Activated CD4-positive, alpha-beta T cell treated with anti-CD3 and anti-CD28 coated beads for 4 hours (primary cell): ENCODE results near the gene DUSP11.
"Not testable (repeated sequence)": the region's sequence is repeated elsewhere in the genome, so short reads cannot be mapped to it uniquely, and the experiment has no call there.

Source experiments
- DNase-seq, 2 donors: peaks; one replicate each; pipeline ENCODE4 v3.0.0-alpha.2; 2020

The DUSP11 gene

GRCh38 chr2:73770725-73771124, 9.2 kb downstream of the DUSP11 start:
- no peak for DNase-seq

DNA sequence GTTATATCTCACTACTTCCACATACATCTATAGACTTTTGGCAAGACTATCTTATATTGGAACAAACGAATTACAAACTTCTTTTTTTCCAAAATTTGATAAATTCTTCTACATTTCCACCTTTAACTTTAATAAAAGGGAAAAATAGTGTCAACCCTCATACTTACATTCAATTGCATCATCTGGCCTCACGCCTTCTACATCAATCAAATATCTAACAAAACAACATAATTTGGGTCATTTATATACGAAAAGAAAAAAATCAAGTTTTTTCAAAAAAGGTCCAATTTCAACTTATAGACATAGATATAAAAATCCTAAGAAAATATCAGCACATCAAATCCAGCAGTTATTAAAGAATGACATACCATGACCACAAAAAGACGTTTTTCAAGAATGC, 12.9 kb downstream of the DUSP11 start:
- DNase-seq, result no peak

DNA sequence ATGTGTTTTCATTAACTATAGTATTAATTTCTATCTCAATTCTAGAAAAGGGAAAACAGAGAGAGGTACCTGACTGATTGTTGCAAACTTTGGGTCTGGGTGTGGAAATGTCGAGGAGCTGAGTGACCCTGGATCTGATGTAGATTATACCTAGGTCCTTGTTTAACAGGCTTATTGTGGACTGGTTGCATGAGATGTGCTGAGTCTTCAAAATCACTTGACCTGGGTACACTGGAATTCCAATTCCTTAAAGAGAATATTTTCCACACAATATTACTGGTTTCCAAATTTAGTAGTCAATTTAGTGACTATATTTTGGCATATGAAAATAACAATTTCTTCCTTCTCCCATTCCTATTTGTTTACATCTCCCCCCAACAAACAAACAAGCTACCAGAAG, 13.6 kb downstream of the DUSP11 start:
- DNase-seq, result no peak

DNA sequence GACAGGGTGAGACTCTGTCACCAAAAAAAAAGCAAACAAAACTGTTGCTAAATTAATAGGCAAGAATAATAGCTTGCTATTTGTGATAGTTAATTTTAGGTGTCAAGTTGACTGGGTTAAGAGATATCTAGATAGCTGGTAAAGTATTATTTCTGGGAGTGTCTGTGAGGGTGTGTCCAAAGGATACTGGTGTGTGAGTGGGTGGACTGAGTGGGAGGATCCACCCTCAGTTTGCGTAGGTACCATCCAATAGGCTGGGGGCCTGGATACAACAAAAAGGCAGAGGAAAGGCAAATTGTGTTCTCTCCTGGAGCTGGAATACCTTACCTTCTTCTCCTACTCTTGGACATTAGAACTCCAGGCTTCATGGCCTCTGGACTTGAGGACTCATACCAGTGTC, 15.0 kb downstream of the DUSP11 start:
- no peak for DNase-seq

DNA sequence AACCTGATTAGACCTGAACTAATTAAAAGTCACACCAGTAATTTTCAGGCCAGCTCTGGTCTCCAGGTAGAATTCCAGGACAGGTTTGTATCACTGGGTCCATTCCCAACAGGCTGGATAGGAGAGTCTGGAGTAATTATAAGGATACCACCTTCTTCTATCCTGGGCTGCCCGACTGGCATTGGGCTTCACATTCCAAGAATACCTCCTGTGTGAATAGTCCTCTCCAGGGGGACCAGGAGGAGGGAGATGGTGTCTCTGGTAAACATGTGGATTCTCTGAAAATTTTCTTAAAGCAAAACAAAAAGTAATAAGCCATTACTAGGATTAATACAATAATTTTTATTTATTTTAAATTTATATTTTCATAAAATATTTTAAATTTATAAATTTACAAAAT, 17.3 kb downstream of the DUSP11 start:
- DNase-seq, result no peak

GRCh38 chr2:73759904-73760303, 20.0 kb downstream of the DUSP11 start:
- DNase-seq, result no peak

GRCh38 chr2:73759285-73759764, 20.6 kb downstream of the DUSP11 start:
- DNase-seq, result no peak

DNA sequence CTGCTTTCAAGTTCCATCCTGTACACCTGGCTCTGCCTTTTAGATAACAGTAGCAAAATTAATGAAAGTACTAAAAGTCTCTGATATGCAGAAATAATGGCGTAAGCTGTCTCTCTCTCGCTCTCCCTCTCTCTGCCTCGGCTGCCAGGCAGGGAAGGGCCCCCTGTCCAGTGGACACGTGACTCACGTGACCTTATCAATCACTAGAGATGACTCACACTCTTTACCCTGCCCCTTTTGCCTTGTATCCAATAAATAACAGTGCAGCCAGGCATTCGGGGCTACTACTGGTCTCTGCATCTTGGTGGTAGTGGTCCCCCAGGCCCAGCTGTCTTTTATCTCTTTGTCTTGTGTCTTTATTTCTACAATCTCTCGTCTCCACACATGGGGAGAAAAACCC, 25.6 kb downstream of the DUSP11 start:
- DNase-seq, result not testable (repeated sequence)

DNA sequence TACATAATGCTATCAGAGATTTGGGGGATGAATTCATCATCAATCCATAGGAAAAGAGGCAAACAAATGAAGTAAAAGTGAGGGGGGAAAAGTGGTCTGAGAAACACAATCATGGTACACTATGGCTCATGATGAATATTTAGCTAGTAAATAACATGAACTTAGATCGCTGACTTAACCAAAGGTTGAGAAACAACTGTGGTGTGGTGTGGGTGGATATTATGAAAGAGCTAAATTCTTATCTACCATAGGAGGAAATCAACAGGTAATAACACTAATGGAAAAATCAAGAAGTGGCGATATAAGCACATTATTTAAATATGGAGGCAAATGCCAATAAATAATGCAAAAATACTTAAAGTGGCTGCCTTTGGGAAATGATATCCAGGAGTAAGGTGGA, 30.6 kb downstream of the DUSP11 start:
- no peak for DNase-seq

GRCh38 chr2:73746877-73747208, 33.1 kb downstream of the DUSP11 start:
- DNase-seq, result no peak

GRCh38 chr2:73746015-73746876, 33.7 kb downstream of the DUSP11 start:
- no peak for DNase-seq

DNA sequence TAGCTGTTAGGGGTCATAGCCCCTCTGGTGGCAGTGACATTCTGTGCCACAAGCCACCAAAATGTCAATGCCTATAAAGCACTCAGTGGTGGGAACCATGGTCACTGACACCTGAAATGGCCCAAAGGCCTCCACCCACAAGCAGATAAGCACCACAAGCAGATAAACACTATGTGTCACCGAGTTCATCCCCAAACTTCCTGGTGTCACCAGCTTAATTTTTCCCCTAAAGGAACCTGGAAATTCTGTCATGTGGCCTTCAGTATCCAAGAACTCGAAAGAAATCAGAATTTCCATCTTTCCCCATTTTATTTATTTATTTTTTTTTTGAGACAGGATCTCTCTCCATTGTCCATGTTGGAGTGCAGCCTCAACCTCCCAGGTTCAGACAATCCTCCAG, 39.1 kb downstream of the DUSP11 start:
- no peak for DNase-seq

DNA sequence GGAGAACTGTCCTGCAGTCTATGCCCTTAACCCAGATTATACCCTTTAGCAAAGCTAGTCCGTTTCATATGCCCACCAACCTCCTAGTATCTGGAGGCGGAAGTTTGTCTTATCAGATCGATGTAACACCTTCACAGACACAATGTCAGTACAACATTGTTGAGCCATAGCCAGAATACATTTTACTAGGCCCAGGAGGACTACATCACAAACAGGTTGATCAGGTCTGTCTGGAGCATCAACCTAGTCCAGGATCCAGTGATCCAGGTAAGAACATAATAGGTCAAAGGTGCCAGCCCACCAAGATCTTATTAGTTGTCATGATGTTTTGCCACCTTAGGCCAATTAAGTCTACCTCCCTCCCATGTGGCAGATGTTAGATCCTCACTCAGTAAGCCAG, 40.8 kb downstream of the DUSP11 start:
- DNase-seq, result no peak

DNA sequence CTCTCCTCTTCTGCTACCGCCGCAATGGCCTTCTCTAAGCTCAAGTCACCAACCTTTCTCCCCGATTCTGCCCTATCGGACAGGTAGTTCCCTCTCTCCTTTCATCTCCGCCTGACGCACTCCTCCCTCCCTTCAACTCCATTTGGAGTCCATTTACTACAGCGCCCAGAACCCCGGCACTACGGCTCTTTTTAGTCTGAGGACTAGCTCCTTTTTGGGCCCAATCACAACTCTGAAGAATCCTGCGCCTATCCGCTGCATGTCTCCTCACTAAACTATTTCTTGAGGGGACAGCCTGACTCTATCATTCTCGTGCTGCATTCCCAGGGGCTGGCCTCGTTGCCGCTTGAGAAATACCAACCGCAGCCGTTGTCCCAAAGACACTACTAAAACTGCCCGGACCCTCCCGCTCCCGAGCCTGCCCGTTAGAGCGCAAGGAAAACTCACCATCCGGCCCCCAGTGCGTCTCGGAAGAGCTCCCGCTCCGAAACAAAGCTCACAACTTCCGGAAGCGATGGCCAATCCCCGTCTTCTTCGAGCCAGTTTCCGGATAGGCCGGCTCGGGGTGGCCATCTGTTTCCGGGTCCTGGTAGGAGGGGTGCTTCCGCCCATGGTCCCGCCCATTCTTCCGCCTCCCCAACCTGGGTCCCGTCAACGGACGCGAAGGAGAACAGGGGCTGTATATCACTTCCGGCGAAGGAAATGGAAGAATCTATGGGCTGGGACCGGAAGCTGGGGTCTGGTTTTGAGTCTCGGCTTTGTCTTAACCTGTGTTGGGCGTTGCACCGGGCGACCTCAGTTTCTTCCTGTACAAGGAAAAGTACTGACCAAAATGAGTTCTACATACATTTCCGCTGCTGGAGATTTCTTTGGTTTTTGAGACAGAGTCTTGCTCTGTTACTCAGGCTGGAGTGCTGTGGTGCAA, 42.8 kb downstream of the DUSP11 start, which contains the start of gene TPRKB:
TSS of gene TPRKB (minus strand) at position 491 of the 925 bp plus-strand sequence. CDS start 2,776 bp downstream, outside the sequence.
- DNase-seq, result peak; percentile 92 to 94

DNA sequence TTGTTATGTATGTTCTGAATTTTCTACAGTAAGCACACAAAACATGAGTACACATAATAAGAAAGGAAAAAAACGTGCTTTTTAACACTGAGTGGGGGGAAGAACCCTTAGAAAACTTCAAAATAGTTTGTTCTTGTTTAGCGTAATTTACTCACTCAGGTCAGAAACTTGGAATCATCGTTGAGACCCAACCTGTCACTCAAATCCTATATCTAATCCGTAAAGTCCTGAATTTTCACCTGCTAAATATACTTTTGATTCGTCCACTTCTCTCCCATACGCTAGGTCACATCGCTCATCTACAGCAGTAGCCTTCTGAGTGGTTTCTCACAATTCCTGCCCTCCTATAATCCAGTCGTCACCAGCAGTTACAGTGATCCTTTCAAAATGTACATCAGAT, 43.5 kb downstream of the DUSP11 start:
- no peak for DNase-seq

GRCh38 chr2:73730810-73731209, 49.1 kb downstream of the DUSP11 start:
- no peak for DNase-seq

DNA sequence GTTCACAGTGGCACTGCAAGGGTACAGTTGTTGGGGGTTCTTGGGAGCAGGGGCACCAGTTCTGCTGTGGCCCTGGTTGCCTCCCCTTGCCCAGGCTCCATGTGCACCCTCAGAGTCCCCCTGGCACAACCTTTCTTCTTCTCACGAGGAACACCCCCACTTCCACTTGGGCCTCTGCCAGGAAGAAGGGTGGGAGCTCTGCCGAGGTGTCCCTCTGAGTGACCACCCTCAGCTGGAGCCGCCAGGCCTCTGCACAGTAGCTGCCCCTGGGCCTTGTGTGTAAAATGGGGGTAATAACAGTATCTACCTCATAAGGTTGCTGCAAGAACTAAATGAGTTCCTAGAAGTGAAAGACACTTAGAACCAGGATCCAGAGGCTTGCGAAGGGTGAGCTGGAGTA, 51.2 kb downstream of the DUSP11 start:
- DNase-seq, result no peak

- no peak for DNase-seq
Measured at GRCh38 chr2:73728043-73728442, 51.9 kb downstream of the DUSP11 start.

GRCh38 chr2:73726657-73727056, 53.2 kb downstream of the DUSP11 start:
- not testable (repeated sequence) for DNase-seq

DNA sequence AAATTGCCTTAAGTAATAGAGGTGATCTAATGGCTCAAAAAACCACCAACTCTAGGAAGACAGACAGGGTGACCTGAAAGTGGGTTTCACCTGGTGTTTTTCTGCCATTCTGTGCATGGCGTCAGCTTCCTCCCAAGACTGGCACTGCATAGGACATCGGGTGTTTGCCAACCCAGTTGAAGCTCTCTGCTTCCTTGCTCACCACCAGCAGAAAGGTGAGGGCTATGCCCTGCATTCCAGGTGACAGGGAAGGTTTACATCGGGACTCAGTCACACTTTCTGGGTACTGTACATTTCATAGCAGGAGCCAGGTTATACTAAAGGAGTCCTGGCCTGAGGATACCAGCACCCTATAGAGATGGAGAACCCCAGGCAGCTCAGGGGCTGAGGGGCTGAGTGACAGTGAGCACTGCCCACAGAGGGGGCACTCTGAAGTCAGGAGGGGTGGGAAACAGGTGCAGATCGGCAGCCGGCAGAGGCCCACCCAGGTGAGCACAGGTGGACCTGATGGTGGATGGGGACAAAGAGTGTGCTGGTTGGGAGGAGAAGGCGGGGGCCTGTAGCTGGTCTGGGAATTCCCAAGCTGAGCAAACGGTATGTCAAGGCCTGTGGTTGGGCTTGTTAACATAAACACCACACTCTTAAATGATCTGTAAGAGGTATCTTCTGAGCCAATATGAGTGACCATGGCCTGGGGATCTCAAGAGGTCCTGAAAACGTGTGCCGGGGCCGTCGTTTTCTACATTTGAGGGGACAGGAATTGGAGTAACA, 60.9 kb downstream of the DUSP11 start:
- no peak for DNase-seq

GRCh38 chr2:73718421-73718820, 61.5 kb downstream of the DUSP11 start:
- no peak for DNase-seq

GRCh38 chr2:73717695-73718094, 62.2 kb downstream of the DUSP11 start:
- not testable (repeated sequence) for DNase-seq

GRCh38 chr2:73717251-73717606, 62.7 kb downstream of the DUSP11 start:
- DNase-seq, result no peak
